HG03045 (cell line): ENCODE data around the gene SRI.
"Not testable (repeated sequence)": the region's sequence is repeated elsewhere in the genome, so short reads cannot be mapped to it uniquely, and the experiment has no call there.

Experiments used
- ATAC-seq: cut with Tn5 transposase; IDR thresholded peaks from one replicate; pipeline ENCODE4 v1.9.1; 2021; ENCODE audit warnings: mild to moderate bottlenecking, moderate library complexity; ENCODE audit not compliant: unreplicated experiment

Gene SRI

DNA sequence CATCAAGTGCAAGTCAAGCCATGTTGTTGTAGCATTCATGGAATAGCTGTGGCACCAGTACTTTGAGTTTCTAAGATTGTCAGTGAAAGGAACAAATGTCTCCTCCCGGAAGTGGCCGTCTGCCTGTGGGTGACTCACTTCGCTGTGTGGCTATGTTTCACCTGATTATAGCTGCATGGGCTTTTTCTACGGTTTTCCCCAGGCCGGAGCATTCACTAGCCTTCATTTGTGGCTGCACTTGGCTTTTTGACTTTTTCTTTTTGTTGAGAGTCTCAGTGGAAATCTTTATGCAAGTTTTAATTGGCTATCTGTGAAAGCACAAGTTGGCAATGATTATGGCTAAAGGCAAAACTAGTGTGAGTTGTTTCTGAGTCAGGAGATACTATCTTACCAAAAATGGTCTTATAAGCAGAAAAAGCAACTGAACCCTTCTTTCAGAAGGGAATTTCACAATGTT is 35.0 kb downstream of the SRI start:
- peak; percentile 70 for ATAC-seq

DNA sequence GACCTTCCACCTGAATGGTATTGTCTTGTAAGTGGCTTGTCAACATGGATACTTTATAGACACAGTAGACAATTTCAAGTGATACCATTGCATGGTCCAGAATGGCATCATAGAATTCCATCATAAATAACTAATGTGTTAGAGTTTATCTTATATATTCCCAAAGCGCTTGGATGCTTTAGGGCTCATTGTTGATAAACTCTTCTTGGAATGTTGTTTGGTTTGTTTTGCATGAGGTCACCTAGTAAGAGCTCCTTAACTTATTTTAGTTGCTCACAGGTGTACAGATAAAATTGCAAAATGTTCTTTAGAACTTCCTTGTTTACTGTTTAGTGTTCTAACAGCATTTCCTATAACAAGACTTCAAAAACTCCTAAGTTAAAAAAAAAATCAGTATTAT is 36.8 kb downstream of the SRI start:
- no peak for ATAC-seq

DNA sequence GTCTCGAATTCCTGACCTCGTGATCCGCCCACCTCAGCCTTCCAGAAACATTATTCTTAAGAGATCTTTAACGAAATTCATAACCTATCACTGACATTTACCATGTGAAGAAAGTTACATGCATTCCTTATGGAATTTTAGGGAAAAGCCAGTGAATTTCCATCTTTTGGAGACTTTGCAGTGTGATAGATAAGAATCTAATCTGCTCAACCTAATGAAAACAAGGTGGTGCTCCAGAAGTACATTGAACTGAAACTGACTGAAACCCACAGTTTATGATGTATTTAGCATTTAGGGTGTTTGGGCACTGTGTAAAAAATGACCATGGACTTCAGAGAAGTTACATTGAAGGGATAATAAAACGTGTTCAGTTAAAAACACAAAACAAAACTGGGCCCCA is 43.6 kb downstream of the SRI start:
- ATAC-seq, result no peak

DNA sequence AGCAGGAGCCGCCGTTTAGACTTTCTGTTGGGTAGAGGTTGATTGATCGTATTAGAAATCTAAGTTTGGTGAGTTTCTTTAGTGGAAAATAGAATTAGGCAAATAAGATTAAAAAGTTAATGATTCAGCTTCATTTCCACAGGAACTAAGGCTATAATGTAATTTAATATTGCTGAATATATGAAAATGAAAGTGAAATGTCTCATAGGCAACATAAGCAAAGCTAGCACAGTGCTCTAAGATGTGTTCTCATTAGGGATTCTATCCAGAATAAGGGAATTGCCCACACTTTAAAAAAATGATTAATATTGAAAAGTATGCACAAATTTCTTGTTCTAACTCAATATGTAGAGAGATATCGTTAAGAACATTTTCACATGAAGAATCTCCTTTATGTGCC is 47.0 kb downstream of the SRI start:
- ATAC-seq, result no peak

DNA sequence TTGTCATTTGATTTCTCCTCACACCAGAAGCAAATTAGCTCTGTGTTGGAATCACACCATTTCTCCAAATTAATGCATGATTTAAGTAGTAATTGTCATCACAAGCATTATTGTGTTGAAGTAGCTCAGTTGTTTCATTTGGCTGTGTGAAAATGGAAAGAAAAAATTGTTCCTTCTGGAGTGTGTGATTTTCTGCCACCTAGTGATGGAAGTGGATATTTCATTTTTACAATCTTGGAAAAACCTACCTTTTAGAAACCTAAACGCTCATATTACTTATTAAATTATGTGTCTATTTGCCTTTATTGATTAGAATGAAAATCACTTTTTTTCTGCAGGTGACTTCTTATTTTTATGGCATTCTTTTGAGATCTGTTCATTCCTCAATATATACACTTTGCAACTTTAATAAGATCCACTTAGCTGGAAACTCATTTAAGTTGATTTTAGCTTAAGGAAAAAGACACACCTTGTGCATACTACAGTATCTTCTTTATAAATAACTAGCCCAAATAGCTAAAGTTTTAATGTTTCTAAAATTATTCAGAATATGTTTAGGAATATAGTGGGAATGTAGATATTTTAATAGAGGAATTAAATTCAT is 50.0 kb downstream of the SRI start:
- no peak for ATAC-seq

DNA sequence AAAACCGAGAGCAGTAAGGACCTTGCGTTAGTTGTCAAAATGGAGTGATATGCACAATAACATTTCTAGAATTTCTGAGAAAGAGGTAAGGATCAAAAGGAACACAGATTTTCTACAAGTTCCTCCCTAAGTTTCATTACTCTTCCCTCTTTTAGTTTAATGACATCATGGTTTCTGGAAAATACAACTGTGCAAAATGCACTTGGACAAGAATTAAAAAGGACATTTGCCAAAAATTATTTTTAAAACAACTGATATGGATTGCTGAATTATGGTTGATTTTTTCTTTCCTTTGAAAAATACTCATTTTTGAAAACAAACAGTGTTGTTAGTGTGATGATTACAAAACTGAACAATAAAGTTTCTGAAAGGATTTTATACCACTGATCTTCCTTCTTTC is 52.1 kb downstream of the SRI start:
- ATAC-seq, result no peak

DNA sequence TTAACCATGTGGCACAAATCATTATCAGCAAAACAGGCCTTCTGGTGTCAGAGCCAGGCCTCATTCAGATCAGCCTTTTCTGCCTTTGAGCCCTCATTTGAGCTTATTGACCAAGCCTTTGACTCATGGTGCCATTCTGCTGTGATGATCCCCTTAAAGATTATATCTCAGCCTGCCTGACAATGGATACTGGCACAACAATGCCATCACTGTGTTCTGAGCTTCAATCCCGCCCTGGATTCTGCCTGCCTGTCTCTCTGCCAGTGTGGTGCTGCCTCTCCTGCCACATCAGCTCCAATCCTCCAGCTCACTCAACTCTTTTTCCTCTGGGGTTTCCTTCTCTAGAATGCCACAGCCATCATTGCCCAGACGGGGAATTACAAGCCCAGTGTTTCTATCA is 52.6 kb downstream of the SRI start:
- ATAC-seq, result no peak

DNA sequence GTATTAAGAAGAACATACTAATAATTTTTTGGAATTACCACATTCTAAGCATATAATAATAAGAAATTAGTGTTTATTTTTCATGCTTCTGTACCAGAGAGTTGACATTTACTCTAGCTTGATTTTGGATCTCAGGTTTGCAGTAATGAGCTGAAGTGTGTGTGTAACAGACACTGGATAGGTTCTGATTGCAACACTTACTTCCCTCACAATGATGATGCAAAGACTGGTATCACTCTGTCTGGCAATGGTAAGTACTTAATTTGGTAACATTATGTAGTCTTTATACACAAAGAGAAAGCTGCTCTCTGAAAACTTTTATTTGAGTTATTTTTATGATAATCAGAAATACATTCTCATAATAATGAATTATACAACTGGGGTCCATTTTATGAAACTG is 54.1 kb downstream of the SRI start:
- ATAC-seq, result no peak

DNA sequence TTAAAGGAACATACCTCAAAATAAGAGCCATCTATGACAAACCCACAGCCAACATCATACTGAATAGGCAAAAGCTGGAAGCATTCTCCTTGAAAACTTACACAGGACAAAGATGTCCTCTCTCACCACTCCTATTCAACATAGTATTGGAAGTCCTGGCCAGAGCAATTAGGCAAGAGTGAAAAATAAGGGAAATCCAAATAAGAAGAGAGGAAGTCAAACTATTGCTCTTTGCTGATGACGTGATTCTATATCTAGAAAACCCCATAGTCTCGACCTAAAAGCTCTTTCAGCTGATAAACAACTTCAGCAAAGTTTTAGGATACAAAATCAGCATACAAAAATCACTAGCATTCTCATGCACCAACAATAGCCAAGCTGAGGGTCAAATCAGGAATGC is 60.1 kb downstream of the SRI start:
- ATAC-seq, result not testable (repeated sequence)

DNA sequence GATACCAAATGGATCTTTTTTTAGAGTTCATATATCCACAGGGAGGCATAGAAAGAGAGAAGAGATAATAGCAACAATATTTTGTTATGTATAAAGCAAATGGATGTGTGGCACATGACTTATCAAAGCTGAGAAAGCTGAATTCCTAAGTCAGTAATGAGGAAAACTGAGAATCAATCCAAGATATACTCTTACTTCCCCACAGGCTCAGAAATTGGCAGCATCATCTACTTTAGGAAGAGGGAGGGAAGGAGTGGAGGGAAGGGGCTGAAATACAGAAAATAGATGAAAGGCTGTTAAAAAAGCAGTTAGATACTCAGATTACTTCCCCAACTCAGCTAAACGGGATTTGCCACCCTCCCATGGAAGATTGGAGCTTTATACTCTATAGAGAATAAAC is 63.5 kb downstream of the SRI start:
- ATAC-seq, result no peak

DNA sequence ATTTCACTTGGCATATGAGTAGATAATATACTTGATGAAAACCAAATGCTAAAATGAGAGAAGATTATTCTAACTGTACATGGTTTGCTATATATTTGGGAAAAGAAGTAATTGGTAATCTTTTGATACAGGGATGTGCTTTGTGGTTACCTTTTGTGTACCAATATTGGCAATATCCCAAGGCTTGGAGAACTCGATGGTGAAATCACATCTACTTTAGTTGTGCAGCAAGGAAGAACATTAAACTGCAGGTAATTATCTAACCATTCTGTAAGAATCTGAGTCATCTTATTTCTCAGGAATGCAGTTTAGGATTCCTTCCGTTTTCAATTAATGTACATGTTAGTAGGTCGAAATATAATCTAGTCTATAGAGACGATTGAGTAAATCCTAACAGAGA is 64.1 kb downstream of the SRI start:
- ATAC-seq, result no peak
